Chondrocyte (in vitro differentiated cells): ENCODE measurements around the gene GADL1. TPM values are rescaled to one million over a fixed set of nuclear protein-coding genes. Genes with fewer than 3 reads are reported as not detected.

Source experiments
- DNase-seq: peaks from one replicate; pipeline ENCODE4 v3.0.0; 2021; ENCODE audit warnings: mixed read lengths, low spot score
- H3K27ac Mint-ChIP-seq: one replicate; pipeline ENCODE4 v1.8.0; 2021; ENCODE audit warnings: mild to moderate bottlenecking, moderate library complexity, mixed read lengths; ENCODE audit not compliant: unreplicated experiment
- H3K27me3 Mint-ChIP-seq: 2 replicates; pipeline ENCODE4 v1.8.0; 2021; ENCODE audit warnings: low read depth, mixed read lengths
- H3K36me3 Mint-ChIP-seq: 2 replicates; pipeline ENCODE4 v1.8.0; 2021; ENCODE audit warnings: low read depth, mixed read lengths
- H3K4me1 Mint-ChIP-seq: 2 replicates; pipeline ENCODE4 v1.8.0; 2021; ENCODE audit warnings: low read depth, mild to moderate bottlenecking, mixed read lengths
- H3K4me3 Mint-ChIP-seq: one replicate; pipeline ENCODE4 v1.8.0; 2021; ENCODE audit warnings: mild to moderate bottlenecking, moderate library complexity, mixed read lengths; ENCODE audit not compliant: unreplicated experiment
- H3K9me3 Mint-ChIP-seq: 2 replicates; pipeline ENCODE4 v1.8.0; 2021; ENCODE audit warnings: low read depth, mixed read lengths
- CTCF ChIP-seq: fragments of 200-600 bp; sonication (generic); IDR thresholded peaks from 2 replicates; pipeline ENCODE4 v1.5.0; 2021; ENCODE audit warnings: antibody characterized with exemption, mild to moderate bottlenecking, moderate library complexity
- total RNA-seq: library from RNA; stranded (reverse); gene quantifications from 3 replicates; pipeline ENCODE4 v1.2.1, GENCODE V29; 2021

The GADL1 gene
- total RNA-seq, 1 donor from 2014 or later: not detected

- Mint-ChIP-seq H3K4me1 (peaks cover 8% of the 10 kb centered on the region), H3K27me3 (peaks cover 12% of the 10 kb centered on the region), H3K9me3 (no peaks in the 10 kb centered on the region), H3K27ac (no peak overlapping the region), H3K4me3 (no peak overlapping the region), H3K36me3 (no peaks in the 10 kb centered on the region)
- DNase-seq: no peak
- TF ChIP-seq CTCF: no peak
Measured at GRCh38 chr3:30843877-30844276, 50.6 kb downstream of the GADL1 start.

- Mint-ChIP-seq H3K9me3 (no peaks in the 10 kb centered on the region), H3K4me3 (no peak overlapping the region), H3K4me1 (no peaks in the 10 kb centered on the region), H3K36me3 (peaks cover 3% of the 10 kb centered on the region), H3K27ac (no peak overlapping the region), H3K27me3 (peaks cover 11% of the 10 kb centered on the region)
- no peak for DNase-seq
- TF ChIP-seq CTCF: no peak
Measured at GRCh38 chr3:30836141-30836540, 58.3 kb downstream of the GADL1 start.

- no peak for TF ChIP-seq CTCF
- Mint-ChIP-seq H3K27ac (no peak overlapping the region), H3K36me3 (peaks cover 3% of the 10 kb centered on the region), H3K27me3 (peaks cover 11% of the 10 kb centered on the region), H3K4me3 (no peak overlapping the region), H3K4me1 (no peaks in the 10 kb centered on the region), H3K9me3 (no peaks in the 10 kb centered on the region)
- DNase-seq: no peak
Measured at GRCh38 chr3:30835667-30836066, 58.8 kb downstream of the GADL1 start.

- DNase-seq: no peak
- Mint-ChIP-seq H3K4me1 (no peaks in the 10 kb centered on the region), H3K9me3 (no peaks in the 10 kb centered on the region), H3K27me3 (peaks cover 13% of the 10 kb centered on the region), H3K27ac (no peak overlapping the region), H3K4me3 (no peak overlapping the region), H3K36me3 (peaks cover 3% of the 10 kb centered on the region)
- TF ChIP-seq CTCF: no peak
Measured at GRCh38 chr3:30832961-30833575, 61.4 kb downstream of the GADL1 start.

GRCh38 chr3:30827080-30827479 is 67.4 kb downstream of the GADL1 start:
- Mint-ChIP-seq H3K4me3 (no peak overlapping the region), H3K36me3 (no peaks in the 10 kb centered on the region), H3K9me3 (no peaks in the 10 kb centered on the region), H3K4me1 (no peaks in the 10 kb centered on the region), H3K27me3 (peaks cover 16% of the 10 kb centered on the region), H3K27ac (no peak overlapping the region)
- no peak for TF ChIP-seq CTCF
- DNase-seq: no peak
